ENCODE data around the gene INAVA.

The INAVA gene, protein sequence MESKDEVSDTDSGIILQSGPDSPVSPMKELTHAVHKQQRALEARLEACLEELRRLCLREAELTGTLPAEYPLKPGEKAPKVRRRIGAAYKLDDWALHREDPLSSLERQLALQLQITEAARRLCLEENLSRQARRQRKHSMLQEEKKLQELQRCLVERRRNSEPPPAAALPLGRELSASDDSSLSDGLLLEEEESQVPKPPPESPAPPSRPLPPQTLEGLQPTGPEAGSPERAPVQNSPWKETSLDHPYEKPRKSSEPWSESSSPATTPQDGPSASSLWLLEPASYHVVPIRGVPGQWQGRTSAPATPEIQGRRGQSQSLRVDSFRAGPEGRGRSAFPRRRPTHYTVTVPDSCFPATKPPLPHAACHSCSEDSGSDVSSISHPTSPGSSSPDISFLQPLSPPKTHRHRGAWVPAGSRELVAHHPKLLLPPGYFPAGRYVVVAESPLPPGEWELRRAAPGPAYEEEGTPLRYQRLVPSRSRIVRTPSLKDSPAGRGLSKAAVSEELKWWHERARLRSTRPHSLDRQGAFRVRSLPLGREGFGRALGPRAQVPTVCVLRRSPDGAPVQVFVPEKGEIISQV

DNA sequence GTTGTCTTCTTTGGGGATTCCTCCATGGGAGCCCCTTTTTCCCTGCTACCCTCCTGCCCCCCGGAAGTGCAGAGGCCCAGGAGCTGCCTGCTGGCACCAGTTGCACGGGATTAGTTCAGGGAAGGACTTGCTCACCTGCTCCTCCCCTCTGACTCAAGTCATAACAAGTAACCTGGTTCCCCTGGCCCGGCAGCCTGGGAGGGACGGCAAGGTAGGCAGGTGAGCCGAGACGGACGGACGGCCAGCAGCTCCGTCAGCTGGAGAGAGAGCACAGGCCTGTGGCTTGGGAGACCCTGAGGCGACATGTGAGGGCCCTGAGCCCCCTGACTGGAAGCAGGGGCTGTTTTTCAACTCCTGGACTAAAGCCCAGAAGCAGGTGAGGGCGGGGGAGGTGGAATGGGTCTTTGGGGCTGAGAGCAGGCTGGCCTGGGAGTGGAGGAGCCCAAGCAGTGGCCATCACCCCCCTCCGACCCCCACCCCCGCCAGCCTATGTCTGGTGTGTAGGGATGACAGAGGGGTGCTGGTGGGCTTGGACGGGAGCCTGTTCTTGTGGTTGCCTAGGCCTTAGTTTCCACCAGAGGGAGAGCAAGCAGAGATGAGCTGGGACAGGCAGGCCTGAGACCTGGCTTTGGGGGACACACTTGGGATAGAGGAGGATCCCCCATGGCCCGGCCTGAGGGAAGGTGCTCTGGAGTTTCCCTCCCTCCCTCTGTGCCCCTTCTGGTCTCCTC is at the start of gene INAVA:
TSS of gene INAVA (plus strand) at position 189 of the 731 bp plus-strand sequence. CDS start 3,501 bp downstream, outside the sequence.
- H3K9me3 Mint-ChIP-seq = no peaks in the 10 kb centered on the region
- no peak within 1 kb of the TSS for H3K27ac Mint-ChIP-seq
- H3K4me3 Mint-ChIP-seq = no peak within 1 kb of the TSS
- intact Hi-C loops (cut with micrococcal nuclease) = no loop called here
- no peaks in the 10 kb centered on the region for H3K36me3 Mint-ChIP-seq (ENCODE audit: low read depth)
- peaks cover 42% of the 10 kb centered on the region for H3K4me1 Mint-ChIP-seq (ENCODE audit: low read depth)
- peaks cover 36% of the 10 kb centered on the region for H3K27me3 Mint-ChIP-seq

DNA sequence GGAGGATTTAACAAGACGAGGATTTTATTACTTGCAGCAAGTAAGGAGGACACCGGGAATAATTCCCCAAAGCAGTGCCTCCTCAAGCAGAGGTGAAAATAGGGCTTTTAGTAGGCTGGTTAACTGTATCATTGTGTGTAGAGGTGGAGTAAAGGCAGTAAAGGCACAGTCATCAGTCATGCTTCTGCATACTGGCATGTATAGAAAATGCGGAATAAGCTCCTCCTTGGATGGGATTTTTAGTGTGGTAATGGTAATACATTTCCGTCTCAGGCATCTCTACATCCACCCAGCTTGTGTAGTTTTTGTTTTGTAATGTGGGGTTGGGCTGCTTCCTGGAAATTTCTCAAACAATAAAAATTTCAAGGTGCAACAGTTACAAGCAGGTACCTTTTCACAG is 49.3 kb upstream of the INAVA start:
- intact Hi-C loops (cut with micrococcal nuclease) = no loop called here

DNA sequence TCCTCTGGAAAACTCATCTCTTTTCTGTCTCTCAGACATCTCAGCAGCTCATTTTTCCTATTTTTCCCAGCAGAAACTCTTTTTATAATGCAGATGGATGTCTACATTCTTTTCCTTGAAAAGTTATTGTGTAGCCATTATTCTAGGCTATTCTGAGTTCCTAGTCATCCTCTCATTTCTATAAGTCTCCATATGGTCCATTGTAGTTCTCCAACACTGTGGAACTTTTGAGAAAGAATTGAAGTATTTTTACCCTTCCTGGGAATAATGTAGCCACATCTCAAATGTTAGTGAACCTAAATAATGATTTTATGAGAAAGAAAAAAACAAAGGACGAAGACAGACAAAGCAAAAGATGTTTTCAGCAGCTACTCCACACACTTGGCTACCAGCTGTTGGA is 48.3 kb upstream of the INAVA start:
- no peaks in the 10 kb centered on the region for H3K9me3 Mint-ChIP-seq
- peaks cover 15% of the 10 kb centered on the region for H3K4me1 Mint-ChIP-seq (ENCODE audit: low read depth)
- H3K4me3 Mint-ChIP-seq = no peak overlapping the region

More for the DNA sequence above, 49.3 kb upstream of the INAVA start:
- peaks cover 10% of the 10 kb centered on the region for H3K4me1 Mint-ChIP-seq (ENCODE audit: low read depth)
- peaks cover 57% of the 10 kb centered on the region for H3K36me3 Mint-ChIP-seq (ENCODE audit: low read depth)
- H3K27ac Mint-ChIP-seq = no peak overlapping the region
- no peaks in the 10 kb centered on the region for H3K27me3 Mint-ChIP-seq
- H3K4me3 Mint-ChIP-seq = no peak overlapping the region
- H3K9me3 Mint-ChIP-seq = no peaks in the 10 kb centered on the region

DNA sequence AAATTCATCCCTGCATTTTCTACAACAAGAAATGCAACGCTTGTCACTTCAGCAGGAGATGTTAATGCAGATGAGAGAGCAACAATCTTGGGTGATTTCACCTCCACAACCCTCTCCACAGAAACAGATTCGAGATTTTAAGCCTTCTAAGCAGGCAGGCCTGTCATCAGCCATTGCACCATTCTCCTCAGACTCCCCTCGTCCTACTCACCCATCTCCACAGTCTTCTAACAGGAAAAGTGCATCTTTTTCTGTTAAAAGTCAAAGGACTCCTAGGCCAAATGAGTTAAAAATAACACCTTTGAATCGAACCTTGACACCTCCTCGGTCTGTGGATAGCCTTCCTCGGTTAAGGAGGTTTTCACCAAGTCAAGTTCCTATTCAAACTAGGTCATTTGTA is 45.3 kb upstream of the INAVA start:
- intact Hi-C loops (cut with micrococcal nuclease) = no loop called here
- peaks cover 75% of the 10 kb centered on the region for H3K36me3 Mint-ChIP-seq (ENCODE audit: low read depth)
- no peaks in the 10 kb centered on the region for H3K9me3 Mint-ChIP-seq
- peaks cover 20% of the 10 kb centered on the region for H3K4me1 Mint-ChIP-seq (ENCODE audit: low read depth)
- no peaks in the 10 kb centered on the region for H3K27me3 Mint-ChIP-seq
- no peak overlapping the region for H3K4me3 Mint-ChIP-seq
- no peak overlapping the region for H3K27ac Mint-ChIP-seq

More for the DNA sequence above, 48.3 kb upstream of the INAVA start:
- intact Hi-C loops (cut with micrococcal nuclease) = no loop called here
- Mint-ChIP-seq H3K27me3 (no peaks in the 10 kb centered on the region), H3K27ac (no peak overlapping the region), H3K36me3 (ENCODE audit: low read depth) (peaks cover 67% of the 10 kb centered on the region)

- H3K9me3 Mint-ChIP-seq = no peaks in the 10 kb centered on the region
- H3K4me1 Mint-ChIP-seq (ENCODE audit: low read depth) = peaks cover 20% of the 10 kb centered on the region
- H3K27me3 Mint-ChIP-seq = no peaks in the 10 kb centered on the region
- H3K4me3 Mint-ChIP-seq = no peak overlapping the region
- intact Hi-C loops (cut with micrococcal nuclease) = no loop called here
- no peak overlapping the region for H3K27ac Mint-ChIP-seq
- peaks cover 69% of the 10 kb centered on the region for H3K36me3 Mint-ChIP-seq (ENCODE audit: low read depth)
These were observed 44.1 kb upstream of the INAVA start for GRCh38 chr1:200850554-200850953.

DNA sequence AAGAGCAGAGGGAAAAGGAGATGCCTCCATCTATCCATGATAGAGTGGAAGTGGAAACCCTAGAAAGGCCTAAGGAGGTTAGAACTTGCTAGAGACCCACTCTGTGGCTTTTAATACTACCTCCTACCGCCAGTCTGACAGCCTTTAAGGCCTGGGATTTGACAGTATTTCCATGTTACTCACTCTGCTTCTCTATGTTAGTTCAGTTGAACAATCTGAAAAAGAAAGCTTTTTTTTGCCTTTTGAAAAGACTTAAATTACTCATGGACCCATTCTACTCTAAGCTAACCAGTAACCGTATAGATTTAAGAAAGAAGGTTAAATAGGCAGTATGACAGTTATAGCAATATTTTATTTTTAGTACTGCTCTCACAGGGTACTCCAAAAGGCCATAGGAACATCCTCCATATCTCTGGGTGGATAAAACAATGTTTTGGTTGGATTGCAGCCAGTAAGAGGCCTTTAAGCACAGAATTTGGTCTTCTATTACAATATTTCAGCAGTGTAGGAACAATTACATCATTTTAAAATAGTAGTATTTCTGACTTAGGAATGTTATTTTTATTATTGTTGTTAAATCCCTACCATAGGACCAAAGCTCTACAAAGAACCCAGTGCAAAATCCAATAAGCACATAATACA is 37.9 kb upstream of the INAVA start:
- Mint-ChIP-seq H3K4me1 (ENCODE audit: low read depth) (peaks cover 6% of the 10 kb centered on the region), H3K9me3 (no peaks in the 10 kb centered on the region), H3K27me3 (no peaks in the 10 kb centered on the region), H3K27ac (no peak overlapping the region), H3K36me3 (ENCODE audit: low read depth) (peaks cover 36% of the 10 kb centered on the region), H3K4me3 (no peak overlapping the region)
- intact Hi-C loops (cut with micrococcal nuclease) = no loop called here

DNA sequence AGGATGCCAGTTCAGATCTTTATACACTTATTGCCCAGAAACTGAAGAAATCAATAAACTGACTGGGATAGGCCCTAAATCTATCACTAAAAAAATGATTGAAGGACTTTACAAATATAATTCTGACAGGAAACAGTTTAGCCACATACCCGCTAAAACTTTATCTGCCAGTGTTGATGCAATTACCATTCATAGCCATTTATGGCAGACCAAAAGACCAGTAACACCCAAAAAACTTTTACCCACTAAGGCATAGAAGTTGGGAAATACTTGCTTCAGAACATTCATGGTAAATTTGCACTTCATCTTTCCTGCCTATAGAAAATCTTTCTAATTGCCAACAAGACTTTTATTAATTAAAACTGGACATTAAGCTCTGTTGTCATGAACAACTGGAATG is 36.9 kb upstream of the INAVA start:
- Mint-ChIP-seq H3K27ac (no peak overlapping the region), H3K4me3 (no peak overlapping the region), H3K4me1 (ENCODE audit: low read depth) (no peaks in the 10 kb centered on the region), H3K9me3 (no peaks in the 10 kb centered on the region), H3K36me3 (ENCODE audit: low read depth) (peaks cover 35% of the 10 kb centered on the region), H3K27me3 (no peaks in the 10 kb centered on the region)
- intact Hi-C loops (cut with micrococcal nuclease) = no loop called here

- Mint-ChIP-seq H3K27ac (no peak overlapping the region), H3K27me3 (no peaks in the 10 kb centered on the region), H3K36me3 (ENCODE audit: low read depth) (peaks cover 33% of the 10 kb centered on the region), H3K9me3 (no peaks in the 10 kb centered on the region), H3K4me3 (no peak overlapping the region), H3K4me1 (ENCODE audit: low read depth) (no peaks in the 10 kb centered on the region)
- intact Hi-C loops (cut with micrococcal nuclease) = no loop called here
These were observed 32.6 kb upstream of the INAVA start for GRCh38 chr1:200861937-200862647.

GRCh38 chr1:200862713-200863415 is 31.8 kb upstream of the INAVA start:
- intact Hi-C loops (cut with micrococcal nuclease) = no loop called here
- H3K27ac Mint-ChIP-seq = no peak overlapping the region

DNA sequence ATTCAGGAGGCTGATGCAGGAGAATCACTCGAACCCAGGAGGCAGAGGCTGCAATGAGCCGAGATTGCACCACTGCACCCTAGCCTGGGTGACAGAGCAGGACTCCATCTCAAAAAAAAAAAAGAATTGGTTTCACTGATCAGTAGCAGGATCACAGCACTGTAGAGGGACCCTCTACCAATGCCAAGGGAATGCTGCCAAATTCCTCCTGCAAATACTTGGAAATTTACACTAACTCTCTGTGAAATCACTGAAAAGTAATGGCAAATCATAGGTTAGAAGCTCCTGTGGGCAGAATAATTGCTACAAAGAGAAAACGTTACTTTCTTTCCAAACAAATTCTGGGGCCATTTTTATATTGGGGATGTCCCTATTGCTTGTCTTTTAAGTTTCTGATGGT is 28.6 kb upstream of the INAVA start:
- Mint-ChIP-seq H3K36me3 (ENCODE audit: low read depth) (peaks cover 29% of the 10 kb centered on the region), H3K4me3 (no peak overlapping the region), H3K27me3 (peaks cover under 1% of the 10 kb centered on the region), H3K27ac (no peak overlapping the region), H3K4me1 (ENCODE audit: low read depth) (no peaks in the 10 kb centered on the region), H3K9me3 (no peaks in the 10 kb centered on the region)
- intact Hi-C loops (cut with micrococcal nuclease) = no loop called here

More at GRCh38 chr1:200862713-200863415, 31.8 kb upstream of the INAVA start:
- Mint-ChIP-seq H3K9me3 (no peaks in the 10 kb centered on the region), H3K4me1 (ENCODE audit: low read depth) (no peaks in the 10 kb centered on the region), H3K36me3 (ENCODE audit: low read depth) (peaks cover 29% of the 10 kb centered on the region), H3K4me3 (no peak overlapping the region), H3K27me3 (no peaks in the 10 kb centered on the region)

- intact Hi-C loops (cut with micrococcal nuclease) = no loop called here
- Mint-ChIP-seq H3K27me3 (peaks cover 3% of the 10 kb centered on the region), H3K36me3 (ENCODE audit: low read depth) (peaks cover 29% of the 10 kb centered on the region), H3K9me3 (no peaks in the 10 kb centered on the region), H3K27ac (no peak overlapping the region), H3K4me3 (no peak overlapping the region), H3K4me1 (ENCODE audit: low read depth) (no peaks in the 10 kb centered on the region)
These were observed 28.2 kb upstream of the INAVA start for GRCh38 chr1:200866521-200866920.

DNA sequence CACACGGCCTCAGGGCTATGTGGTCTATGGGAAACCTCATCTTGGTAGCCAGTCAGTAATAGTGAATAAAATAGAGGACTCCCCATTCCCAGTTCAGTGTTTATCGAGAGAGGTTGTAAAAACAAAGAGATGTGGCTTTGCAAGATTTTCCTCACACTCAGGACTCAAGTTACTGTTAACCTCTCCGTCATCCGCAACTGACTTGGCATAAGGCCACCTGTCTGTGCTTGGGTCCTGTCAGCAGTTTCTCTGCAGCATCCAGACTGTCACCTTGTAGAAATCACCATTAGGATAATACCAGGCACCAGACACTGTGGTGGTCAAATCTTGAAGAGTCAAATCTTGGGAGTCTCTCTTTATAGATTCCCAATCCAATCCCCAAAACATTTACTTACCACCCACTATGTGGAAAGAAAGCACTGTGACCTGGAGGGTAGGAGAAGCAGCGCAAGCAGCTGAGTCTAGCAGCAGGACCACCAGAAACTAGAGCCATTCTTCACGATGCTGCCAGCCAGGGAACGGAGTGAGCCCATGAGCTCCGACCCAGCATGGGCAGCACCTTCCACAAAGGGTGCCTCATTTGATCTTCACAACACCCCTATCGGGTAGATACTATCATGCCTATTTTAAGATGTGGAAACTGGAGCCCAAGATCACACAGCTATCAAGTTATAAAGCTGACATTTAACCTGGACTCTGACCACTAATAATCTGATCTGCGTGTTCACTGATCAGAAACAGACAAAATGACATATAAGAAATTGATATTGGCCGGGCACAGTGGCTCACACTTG is 27.5 kb upstream of the INAVA start:
- H3K36me3 Mint-ChIP-seq (ENCODE audit: low read depth) = peaks cover 28% of the 10 kb centered on the region
- intact Hi-C loops (cut with micrococcal nuclease) = no loop called here
- H3K9me3 Mint-ChIP-seq = no peaks in the 10 kb centered on the region
- no peak overlapping the region for H3K4me3 Mint-ChIP-seq
- H3K4me1 Mint-ChIP-seq (ENCODE audit: low read depth) = no peaks in the 10 kb centered on the region
- H3K27ac Mint-ChIP-seq = no peak overlapping the region
- peaks cover 7% of the 10 kb centered on the region for H3K27me3 Mint-ChIP-seq
